CD4-positive, alpha-beta memory T cell (primary cell): ENCODE measurements around the gene HOTAIR. TPM values are rescaled to one million over a fixed set of nuclear protein-coding genes. Genes with fewer than 3 reads are reported as not detected.
A peak's percentile ranks its signal among the peaks of the same experiment; 100 is the strongest.

Experiments used
- CTCF ChIA-PET: fragments of 350-600 bp; sonication (Branson Sonifier 250); formaldehyde crosslinking; loops from one replicate; lab custom pipeline; 2021; ENCODE audit warnings: inconsistent platforms; ENCODE audit not compliant: partially characterized antibody; lab: Charles Lee
- POLR2A ChIA-PET: fragments of 350-600 bp; sonication (Branson Sonifier 250); formaldehyde crosslinking; loops from one replicate; lab custom pipeline; 2021; ENCODE audit not compliant: partially characterized antibody; lab: Charles Lee
- DNase-seq, 5 donors: peaks; one replicate each; pipeline versions ENCODE4 v3.0.0 to v3.0.0-alpha.2; 2020 to 2022; ENCODE audit warnings: mixed read lengths in 1 of 5
- H3K27ac ChIP-seq: one replicate; pipeline ENCODE4 v1.7.0; 2013; ENCODE audit warnings: low read depth, low read length
- H3K27me3 ChIP-seq: 2 replicates; pipeline ENCODE4 v1.7.0; 2013; ENCODE audit warnings: mild to moderate bottlenecking, low read length, moderate library complexity; ENCODE audit not compliant: insufficient read depth
- H3K36me3 ChIP-seq: 2 replicates; pipeline ENCODE4 v1.7.0; 2013; ENCODE audit warnings: mild to moderate bottlenecking, low read length, moderate library complexity; ENCODE audit not compliant: insufficient read depth
- H3K4me1 ChIP-seq: 2 replicates; pipeline ENCODE4 v1.7.0; 2013; ENCODE audit warnings: mild to moderate bottlenecking, low read length, moderate library complexity; ENCODE audit not compliant: insufficient read depth
- H3K4me3 ChIP-seq, 2 donors: one replicate each; pipeline ENCODE4 v1.7.0; 2013; ENCODE audit warnings: low read length in 2 of 2, mild to moderate bottlenecking in 1 of 2
- H3K9me3 ChIP-seq, 2 donors: one replicate each; pipeline ENCODE4 v1.7.0; 2013; ENCODE audit warnings: low read length in 2 of 2, control low read depth in 1 of 2; ENCODE audit not compliant: control insufficient read depth in 1 of 2
- H3K27ac Mint-ChIP-seq, 7 donors: one replicate each; pipeline ENCODE4 v1.8.0; 2020 to 2021; ENCODE audit warnings: mixed read lengths in 7 of 7, mild to moderate bottlenecking in 6 of 7, inconsistent platforms in 3 of 7, moderate library complexity in 3 of 7
- H3K27me3 Mint-ChIP-seq, 2 donors: one replicate each; pipeline ENCODE4 v1.8.0; 2020 to 2021; ENCODE audit warnings: mixed read lengths in 2 of 2
- H3K36me3 Mint-ChIP-seq, 2 donors: one replicate each; pipeline ENCODE4 v1.8.0; 2020 to 2021; ENCODE audit warnings: mixed read lengths in 2 of 2, inconsistent platforms in 1 of 2, mild to moderate bottlenecking in 1 of 2
- H3K4me1 Mint-ChIP-seq, 4 donors: one replicate each; pipeline ENCODE4 v1.8.0; 2020 to 2021; ENCODE audit warnings: mixed read lengths in 4 of 4, mild to moderate bottlenecking in 1 of 4
- H3K4me3 Mint-ChIP-seq, 8 donors: one replicate each; pipeline ENCODE4 v1.8.0; 2020 to 2021; ENCODE audit warnings: mixed read lengths in 8 of 8, mild to moderate bottlenecking in 7 of 8, moderate library complexity in 6 of 8, inconsistent platforms in 3 of 8
- H3K9me3 Mint-ChIP-seq, 8 donors: one replicate each; pipeline ENCODE4 v1.8.0; 2020 to 2021; ENCODE audit warnings: mixed read lengths in 8 of 8, mild to moderate bottlenecking in 5 of 8, inconsistent platforms in 3 of 8, moderate library complexity in 1 of 8
- intact Hi-C: fragments of 100-400 bp; cut with micrococcal nuclease; formaldehyde crosslinking; loops from one replicate; pipeline ENCODE4 v1.15.1; 2023
- polyA plus RNA-seq, 2 donors: library from polyadenylated mRNA; unstranded; fragments of 300-500 nt; fragmentation: Illumina TruSeq; gene quantifications; one replicate each; pipeline ENCODE4 v1.2.3, GENCODE V29; 2021
- total RNA-seq, 2 experiments: library from RNA; stranded (reverse); gene quantifications; one replicate each; pipeline ENCODE4 v1.2.3, GENCODE V29; 2021

HOTAIR gene
- total and polyA plus RNA-seq, 4 experiments from 2014 or later, result not detected

DNA sequence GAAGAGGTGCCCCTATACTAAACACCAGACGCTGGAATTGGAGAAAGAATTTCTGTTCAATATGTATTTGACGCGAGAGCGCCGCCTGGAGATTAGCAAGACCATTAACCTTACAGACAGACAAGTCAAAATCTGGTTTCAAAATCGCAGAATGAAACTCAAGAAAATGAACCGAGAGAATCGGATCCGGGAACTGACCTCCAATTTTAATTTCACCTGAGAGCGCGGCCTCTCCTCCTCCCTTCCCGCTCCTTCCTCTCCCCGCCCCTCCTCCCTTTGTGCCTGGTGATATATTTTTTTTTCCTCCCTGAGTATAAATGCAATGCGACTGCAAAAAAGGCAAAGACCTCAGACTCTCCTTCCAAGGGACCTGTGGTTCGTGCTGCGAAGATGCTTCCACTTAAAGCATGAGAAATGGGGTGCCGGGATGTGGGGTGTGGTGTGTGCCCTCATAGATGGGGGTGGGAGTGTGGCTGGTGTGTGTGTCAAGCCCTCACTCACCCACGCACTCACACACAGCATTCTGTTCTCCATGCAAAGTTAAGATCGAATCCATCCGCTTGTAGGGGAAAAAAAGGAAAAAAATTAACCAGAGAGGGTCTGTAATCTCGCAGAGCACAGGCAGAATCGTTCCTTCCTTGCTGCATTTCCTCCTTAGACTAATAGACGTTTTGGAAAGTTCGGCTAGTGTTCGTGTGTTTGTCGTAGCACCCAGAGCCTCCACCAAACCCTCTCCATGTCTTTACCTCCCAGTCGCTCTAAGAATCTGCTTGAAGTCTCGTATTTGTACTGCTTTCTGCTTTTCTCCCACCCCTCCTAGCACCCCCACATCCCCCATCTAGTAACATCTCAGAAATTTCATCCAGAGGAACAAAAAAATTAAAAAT lies 14.7 kb upstream of the HOTAIR start:
- Mint-ChIP-seq H3K9me3 (peaks cover 0 to 18% (median 1%) of the 10 kb centered on the region in 8 donors), H3K27ac (peak overlapping the region in 2 of 7 donors; percentile 73 to 75), H3K36me3 (peaks cover 0 to 1% of the 10 kb centered on the region in 2 donors), H3K27me3 (peaks cover 84 to 88% of the 10 kb centered on the region in 2 donors), H3K4me3 (peak overlapping the region; percentile 2 to 70 (median 54)), H3K4me1 (peaks cover 23 to 64% (median 33%) of the 10 kb centered on the region in 4 donors)
- Histone ChIP-seq H3K36me3 (no peaks in the 10 kb centered on the region), H3K9me3 (no peaks in the 10 kb centered on the region), H3K4me3 (no peak overlapping the region), H3K27ac (no peak overlapping the region), H3K27me3 (peaks cover 94% of the 10 kb centered on the region), H3K4me1 (peaks cover 36% of the 10 kb centered on the region)
- intact Hi-C loops, result loop anchor here (1.0 to 10.0 kb wide), 3 partner anchors 37 to 365 kb away; partner anchors contain the start of gene HOXC12
- peak in 1 of 5 donors; percentile 36 for DNase-seq
- POLR2A ChIA-PET, result interaction anchor here (1.0 kb wide), 1 partner anchor 28 kb away, joined by 3 read pairs; no protein-coding TSS in a partner anchor
- CTCF ChIA-PET, result interaction anchor here (1.2 kb wide), 1 partner anchor 218 kb away, joined by 4 read pairs; no protein-coding TSS in a partner anchor

DNA sequence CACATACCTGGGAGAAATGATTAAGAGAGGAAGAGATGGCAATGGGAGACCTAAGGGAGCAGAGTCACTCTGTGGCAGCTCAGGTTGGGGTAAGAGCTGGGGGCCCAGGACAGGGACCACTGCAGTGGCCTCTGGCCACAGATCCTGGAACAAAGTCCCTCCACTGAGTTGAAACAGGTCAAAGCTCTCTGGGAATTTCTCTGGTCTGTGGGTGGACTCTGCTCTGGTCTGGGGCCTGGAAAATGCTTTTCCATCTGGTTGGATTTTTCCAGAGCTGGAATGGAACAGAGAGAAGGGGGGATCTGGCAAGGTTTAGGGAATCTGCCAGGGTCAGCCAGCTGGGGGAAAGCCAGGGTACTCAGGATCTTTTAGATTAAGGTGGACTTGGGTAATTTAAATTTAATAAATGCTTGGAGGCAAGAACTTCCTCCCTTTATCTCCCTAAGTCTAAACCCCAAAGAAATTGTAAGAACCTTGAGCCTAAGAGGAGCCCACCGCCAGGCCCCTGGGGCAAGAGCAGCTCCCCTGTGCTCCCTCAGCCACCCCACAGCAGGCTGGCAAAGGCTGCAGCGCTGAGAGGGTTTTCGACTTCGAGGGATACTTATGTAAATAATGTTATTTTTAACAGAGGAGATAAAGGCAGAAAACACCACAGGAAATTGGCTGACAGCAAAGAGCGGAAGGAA lies 13.9 kb upstream of the HOTAIR start:
- peaks cover 0 to 15% (median under 1%) of the 10 kb centered on the region in 8 donors for H3K9me3 Mint-ChIP-seq
- Histone ChIP-seq H3K27ac (no peak overlapping the region), H3K27me3 (peaks cover 94% of the 10 kb centered on the region), H3K4me3 (no peak overlapping the region), H3K9me3 (no peaks in the 10 kb centered on the region), H3K4me1 (peaks cover 36% of the 10 kb centered on the region), H3K36me3 (no peaks in the 10 kb centered on the region)
- peaks cover 79 to 84% of the 10 kb centered on the region in 2 donors for H3K27me3 Mint-ChIP-seq
- intact Hi-C loops, result loop anchor here (1.0 to 5.0 kb wide), 2 partner anchors 36 to 197 kb away; partner anchors contain the start of gene HOXC12
- peak overlapping the region in 2 of 7 donors; percentile 29 to 75 for H3K27ac Mint-ChIP-seq
- H3K36me3 Mint-ChIP-seq, result peaks cover 0 to 1% of the 10 kb centered on the region in 2 donors
- POLR2A ChIA-PET, result no interaction called here
- no peak for DNase-seq
- peaks cover 19 to 62% (median 31%) of the 10 kb centered on the region in 4 donors for H3K4me1 Mint-ChIP-seq
- CTCF ChIA-PET, result interaction anchor here (1.2 to 1.5 kb wide), 4 partner anchors 196 to 223 kb away, joined by 3 to 4 read pairs (median 4); no protein-coding TSS in a partner anchor
- H3K4me3 Mint-ChIP-seq, result peak overlapping the region; percentile 2 to 70 (median 54)

DNA sequence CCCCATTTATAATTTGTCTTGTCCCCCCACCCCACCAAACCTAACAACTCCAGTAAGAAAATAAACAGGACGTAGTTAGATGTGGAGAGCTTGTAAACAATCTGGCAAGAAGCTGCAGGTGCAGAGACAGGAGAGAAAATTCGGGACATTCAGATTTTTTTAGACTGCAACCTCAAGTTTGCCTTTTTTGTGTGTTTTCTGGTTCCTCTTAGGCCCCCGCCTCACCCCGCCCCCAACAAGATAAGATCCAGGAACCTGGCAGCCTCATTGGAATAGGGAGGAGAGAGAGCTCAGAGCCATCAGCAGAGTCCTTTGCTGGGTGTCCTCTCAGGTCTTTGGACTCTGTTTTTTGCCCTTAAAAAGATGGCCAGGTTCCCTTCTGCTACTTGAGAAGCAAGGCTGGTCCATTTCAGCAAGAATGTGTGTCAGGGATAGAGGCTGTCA lies 13.1 kb upstream of the HOTAIR start:
- Histone ChIP-seq H3K36me3 (no peaks in the 10 kb centered on the region), H3K9me3 (no peaks in the 10 kb centered on the region), H3K27me3 (peaks cover 95% of the 10 kb centered on the region), H3K4me1 (peaks cover 36% of the 10 kb centered on the region), H3K4me3 (no peak overlapping the region), H3K27ac (no peak overlapping the region)
- ChIA-PET POLR2A (interaction anchor here (1.1 kb wide), 1 partner anchor 12 kb away, joined by 3 read pairs; no protein-coding TSS in a partner anchor), CTCF (interaction anchor here (0.8 to 1.5 kb wide), 8 partner anchors 15 to 224 kb away, joined by 3 to 4 read pairs (median 3); partner anchors contain the start of gene HOXC11)
- no peak for DNase-seq
- Mint-ChIP-seq H3K27me3 (peaks cover 80 to 84% of the 10 kb centered on the region in 2 donors), H3K4me3 (peak overlapping the region in 1 of 8 donors; percentile 17), H3K27ac (peak overlapping the region in 1 of 7 donors; percentile 75), H3K9me3 (peaks cover 0 to 24% (median 4%) of the 10 kb centered on the region in 8 donors), H3K36me3 (peaks cover 0 to 1% of the 10 kb centered on the region in 2 donors), H3K4me1 (peaks cover 19 to 62% (median 33%) of the 10 kb centered on the region in 4 donors)
- intact Hi-C loops, result loop anchor here (5.0 kb wide), 1 partner anchor 36 kb away; the partner anchor contains the start of gene HOXC12

DNA sequence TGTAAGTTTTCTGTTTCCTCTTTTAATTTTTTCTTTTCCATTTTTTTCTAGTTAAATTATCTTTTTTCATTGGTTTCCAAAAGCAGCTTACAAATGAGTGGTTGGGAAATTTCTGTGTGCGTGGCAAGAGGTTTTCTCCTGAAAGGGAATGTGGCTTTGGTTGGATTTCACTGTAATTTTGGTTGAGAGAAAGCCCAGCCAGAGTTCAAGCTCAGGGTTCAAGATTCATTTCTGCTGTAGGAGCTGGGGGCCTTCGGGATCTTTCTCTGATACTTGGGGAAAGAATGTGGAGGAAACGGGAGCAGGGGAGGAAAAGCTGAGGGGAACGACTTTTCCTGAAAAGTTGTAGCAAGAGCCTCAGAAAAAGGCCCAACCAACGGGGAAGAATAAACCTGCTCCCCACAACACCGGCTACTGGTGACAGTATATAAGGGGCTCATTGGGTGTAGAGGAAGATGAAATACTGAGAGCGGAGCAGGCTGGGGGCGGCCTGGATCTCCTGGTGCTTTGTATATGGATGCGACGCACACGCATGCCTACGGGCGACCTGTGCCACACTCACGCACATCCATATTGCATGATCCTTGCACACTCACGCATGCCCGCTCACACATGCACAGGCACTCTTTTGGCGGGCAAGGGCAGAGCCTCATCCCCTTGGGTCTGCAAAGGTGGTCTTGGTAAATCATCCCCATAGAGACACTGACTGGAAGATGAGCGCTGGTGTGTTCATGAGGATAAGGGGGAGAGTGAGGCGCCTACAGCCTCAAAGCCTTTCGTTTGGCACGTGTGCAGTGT lies 12.1 kb upstream of the HOTAIR start:
- peak overlapping the region in 3 of 7 donors; percentile 22 to 75 (median 55) for H3K27ac Mint-ChIP-seq
- H3K4me1 Mint-ChIP-seq, result peaks cover 19 to 62% (median 33%) of the 10 kb centered on the region in 4 donors
- no peaks in the 10 kb centered on the region for H3K9me3 ChIP-seq
- DNase-seq, result no peak
- no peak overlapping the region for H3K27ac ChIP-seq
- H3K9me3 Mint-ChIP-seq, result peaks cover 0 to 30% (median 5%) of the 10 kb centered on the region in 8 donors
- H3K4me3 Mint-ChIP-seq, result peak overlapping the region in 3 of 8 donors; percentile 25 to 76 (median 35)
- intact Hi-C loops, result loop anchor here (5.0 kb wide), 1 partner anchor 35 kb away; the partner anchor contains the start of gene HOXC12
- peaks cover 0 to 1% of the 10 kb centered on the region in 2 donors for H3K36me3 Mint-ChIP-seq
- ChIA-PET CTCF (interaction anchor here (1.0 to 2.4 kb wide), 5 partner anchors 14 to 215 kb away, joined by 3 to 8 read pairs (median 3); partner anchors contain the start of gene HOXC11), POLR2A (interaction anchor here (1.1 kb wide), 1 partner anchor 12 kb away, joined by 3 read pairs; no protein-coding TSS in a partner anchor)
- no peaks in the 10 kb centered on the region for H3K36me3 ChIP-seq
- peaks cover 36% of the 10 kb centered on the region for H3K4me1 ChIP-seq
- H3K4me3 ChIP-seq, result no peak overlapping the region
- peaks cover 95% of the 10 kb centered on the region for H3K27me3 ChIP-seq
- peaks cover 78 to 83% of the 10 kb centered on the region in 2 donors for H3K27me3 Mint-ChIP-seq

DNA sequence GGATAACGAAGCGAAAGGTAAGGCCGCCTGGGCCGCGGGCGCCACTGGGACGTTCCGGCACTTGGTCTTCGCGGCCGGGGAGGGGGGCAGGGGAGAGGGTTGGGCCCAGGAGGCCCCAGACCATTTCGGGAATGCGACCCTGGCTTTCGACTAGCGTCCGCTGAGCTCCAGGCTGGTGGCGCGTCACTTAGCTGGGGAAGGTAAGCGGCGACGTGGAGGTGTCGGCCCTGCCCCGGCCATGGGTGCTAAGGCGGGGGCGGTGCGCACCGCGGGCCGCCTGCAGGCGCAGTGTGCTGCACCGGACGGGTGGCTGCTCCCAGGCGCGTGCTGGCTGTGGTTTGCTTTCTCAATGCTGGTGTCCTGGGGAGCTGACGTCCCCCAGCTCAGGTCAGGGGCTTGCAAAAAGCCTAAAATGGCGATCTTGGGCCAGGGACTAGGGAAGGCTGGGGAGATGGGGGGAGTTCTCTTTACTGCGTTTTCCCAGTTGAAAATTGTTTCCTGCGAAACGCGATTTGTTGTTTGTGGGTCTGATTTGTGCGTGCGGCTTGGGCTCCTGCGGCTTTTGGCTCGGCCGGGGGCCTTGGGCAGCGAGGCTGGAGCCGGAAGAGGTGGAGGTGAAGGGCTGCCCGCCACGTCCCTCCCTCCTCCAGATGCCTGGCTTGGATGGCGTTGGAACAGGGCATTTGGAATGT lies 11.4 kb upstream of the HOTAIR start:
- H3K27ac ChIP-seq, result no peak overlapping the region
- H3K36me3 ChIP-seq, result no peaks in the 10 kb centered on the region
- peaks cover 36% of the 10 kb centered on the region for H3K4me1 ChIP-seq
- peaks cover 94% of the 10 kb centered on the region for H3K27me3 ChIP-seq
- ChIA-PET POLR2A (interaction anchor here (0.5 kb wide), 1 partner anchor 288 kb away, joined by 3 read pairs; no protein-coding TSS in a partner anchor), CTCF (interaction anchor here (1.0 to 2.4 kb wide), 6 partner anchors 32 to 229 kb away, joined by 3 to 8 read pairs (median 3); no protein-coding TSS in a partner anchor)
- Mint-ChIP-seq H3K36me3 (peaks cover 0 to 1% of the 10 kb centered on the region in 2 donors), H3K27ac (peak overlapping the region in 3 of 7 donors; percentile 22 to 84 (median 75)), H3K4me3 (peak overlapping the region in 6 of 8 donors; percentile 30 to 76 (median 60)), H3K9me3 (peaks cover 0 to 30% (median 5%) of the 10 kb centered on the region in 8 donors), H3K27me3 (peaks cover 77 to 84% of the 10 kb centered on the region in 2 donors), H3K4me1 (peaks cover 19 to 62% (median 33%) of the 10 kb centered on the region in 4 donors)
- no peak for DNase-seq
- H3K4me3 ChIP-seq, result no peak overlapping the region
- no peaks in the 10 kb centered on the region for H3K9me3 ChIP-seq
- intact Hi-C loops, result loop anchor here (5.0 kb wide), 1 partner anchor 34 kb away; the partner anchor contains the start of gene HOXC12
